WTC11 (cell line): ENCODE results near the gene LRRC61.

Experiments used
- ELF4 ChIP-seq: sonication (generic); formaldehyde crosslinking; IDR thresholded peaks from 2 replicates; pipeline ENCODE4 v1.8.1; 2022; ENCODE audit warnings: low read depth, mild to moderate bottlenecking, moderate library complexity, missing genetic modification reagents
- MYBL2 ChIP-seq: sonication (generic); formaldehyde crosslinking; IDR thresholded peaks from 2 replicates; pipeline ENCODE4 v1.8.1; 2023; ENCODE audit warnings: mild to moderate bottlenecking, moderate library complexity, missing genetic modification reagents
- NR1H2 ChIP-seq: sonication (generic); formaldehyde crosslinking; IDR thresholded peaks from 2 replicates; pipeline ENCODE4 v1.9.0; 2021; ENCODE audit warnings: mild to moderate bottlenecking, moderate library complexity, missing genetic modification reagents
- SMAD3 ChIP-seq: sonication (generic); formaldehyde crosslinking; IDR thresholded peaks from 2 replicates; pipeline ENCODE4 v1.8.0; 2022; ENCODE audit warnings: missing genetic modification reagents, mild to moderate bottlenecking, borderline replicate concordance
- TF ChIP-seq, protein P1 (sequence below): fragments of 200-600 bp; IDR thresholded peaks from 2 replicates; pipeline ENCODE4 v1.8.0; 2022; ENCODE audit warnings: antibody characterized with exemption
- TF ChIP-seq, protein P2 (sequence below): sonication (generic); formaldehyde crosslinking; IDR thresholded peaks from 2 replicates; pipeline ENCODE4 v1.8.1; 2023; ENCODE audit warnings: mild to moderate bottlenecking, missing genetic modification reagents, moderate library complexity
- TF ChIP-seq, protein P3 (sequence below): sonication (generic); formaldehyde crosslinking; IDR thresholded peaks from 2 replicates; pipeline ENCODE4 v1.8.0; 2022; ENCODE audit warnings: mild to moderate bottlenecking, missing genetic modification reagents
- TF ChIP-seq, protein P4 (sequence below): fragments of 250-450 bp; sonication (Bioruptor Pico); IDR thresholded peaks from 2 replicates; pipeline ENCODE4 v2.1.2; 2022; ENCODE audit warnings: mild to moderate bottlenecking, moderate library complexity
- TF ChIP-seq, protein P5 (sequence below): sonication (generic); formaldehyde crosslinking; conservative IDR thresholded peaks from 2 replicates; pipeline ENCODE4 v1.8.1; 2023; ENCODE audit warnings: mild to moderate bottlenecking, low read depth, missing genetic modification reagents, moderate library complexity
- TF ChIP-seq, protein P6 (sequence below): sonication (generic); formaldehyde crosslinking; IDR thresholded peaks from 2 replicates; pipeline ENCODE4 v1.8.0; 2023; ENCODE audit warnings: missing genetic modification reagents
- TF ChIP-seq, protein P7 (sequence below): sonication (generic); formaldehyde crosslinking; IDR thresholded peaks from 2 replicates; pipeline ENCODE4 v1.8.1; 2022; ENCODE audit warnings: mild to moderate bottlenecking, moderate library complexity, missing genetic modification reagents

DNA sequence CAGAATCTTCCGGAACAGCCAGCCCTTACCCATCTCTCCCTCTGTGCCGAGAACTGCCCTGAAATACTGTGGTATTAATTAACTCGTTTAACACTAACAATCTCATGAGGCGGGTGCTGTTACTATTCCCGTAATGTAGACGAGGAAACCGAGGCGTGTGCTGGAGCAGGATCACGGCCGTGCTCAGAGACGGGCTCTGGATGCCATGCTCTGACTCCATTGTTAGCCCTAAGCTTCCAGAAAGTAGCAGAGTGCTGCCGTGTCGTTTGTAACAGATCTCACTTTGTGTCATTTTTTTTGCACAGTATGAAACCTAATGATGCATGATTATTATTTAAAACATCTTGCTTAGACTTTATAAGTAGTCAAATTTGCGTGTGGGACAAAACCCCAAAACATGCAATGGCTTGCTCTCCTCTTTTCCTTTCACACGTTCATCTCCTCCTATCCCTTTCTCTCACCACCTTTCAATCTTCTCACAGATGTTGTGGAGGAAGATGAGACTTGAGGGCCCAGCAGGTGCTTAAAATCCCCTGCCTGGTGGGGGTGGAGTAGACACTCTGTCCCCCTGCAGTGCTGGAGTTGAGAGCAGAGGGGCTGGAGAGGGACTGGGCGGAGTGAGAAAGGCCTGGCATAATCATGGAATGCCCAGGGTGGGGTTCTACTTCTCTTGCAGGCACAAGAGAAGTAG lies 672 bp downstream of the LRRC61 start:
- TF ChIP-seq, protein P1, sequence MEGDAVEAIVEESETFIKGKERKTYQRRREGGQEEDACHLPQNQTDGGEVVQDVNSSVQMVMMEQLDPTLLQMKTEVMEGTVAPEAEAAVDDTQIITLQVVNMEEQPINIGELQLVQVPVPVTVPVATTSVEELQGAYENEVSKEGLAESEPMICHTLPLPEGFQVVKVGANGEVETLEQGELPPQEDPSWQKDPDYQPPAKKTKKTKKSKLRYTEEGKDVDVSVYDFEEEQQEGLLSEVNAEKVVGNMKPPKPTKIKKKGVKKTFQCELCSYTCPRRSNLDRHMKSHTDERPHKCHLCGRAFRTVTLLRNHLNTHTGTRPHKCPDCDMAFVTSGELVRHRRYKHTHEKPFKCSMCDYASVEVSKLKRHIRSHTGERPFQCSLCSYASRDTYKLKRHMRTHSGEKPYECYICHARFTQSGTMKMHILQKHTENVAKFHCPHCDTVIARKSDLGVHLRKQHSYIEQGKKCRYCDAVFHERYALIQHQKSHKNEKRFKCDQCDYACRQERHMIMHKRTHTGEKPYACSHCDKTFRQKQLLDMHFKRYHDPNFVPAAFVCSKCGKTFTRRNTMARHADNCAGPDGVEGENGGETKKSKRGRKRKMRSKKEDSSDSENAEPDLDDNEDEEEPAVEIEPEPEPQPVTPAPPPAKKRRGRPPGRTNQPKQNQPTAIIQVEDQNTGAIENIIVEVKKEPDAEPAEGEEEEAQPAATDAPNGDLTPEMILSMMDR: no peak
- TF ChIP-seq, protein P2, sequence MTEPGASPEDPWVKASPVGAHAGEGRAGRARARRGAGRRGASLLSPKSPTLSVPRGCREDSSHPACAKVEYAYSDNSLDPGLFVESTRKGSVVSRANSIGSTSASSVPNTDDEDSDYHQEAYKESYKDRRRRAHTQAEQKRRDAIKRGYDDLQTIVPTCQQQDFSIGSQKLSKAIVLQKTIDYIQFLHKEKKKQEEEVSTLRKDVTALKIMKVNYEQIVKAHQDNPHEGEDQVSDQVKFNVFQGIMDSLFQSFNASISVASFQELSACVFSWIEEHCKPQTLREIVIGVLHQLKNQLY (CRISPR knock-in tag): no peak
- TF ChIP-seq MYBL2 (CRISPR knock-in tag) (no peak), NR1H2 (CRISPR knock-in tag) (no peak), ELF4 (CRISPR knock-in tag) (no peak), SMAD3 (no peak)
- TF ChIP-seq, protein P3, sequence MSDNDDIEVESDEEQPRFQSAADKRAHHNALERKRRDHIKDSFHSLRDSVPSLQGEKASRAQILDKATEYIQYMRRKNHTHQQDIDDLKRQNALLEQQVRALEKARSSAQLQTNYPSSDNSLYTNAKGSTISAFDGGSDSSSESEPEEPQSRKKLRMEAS (CRISPR knock-in tag): no peak
- TF ChIP-seq, protein P4, sequence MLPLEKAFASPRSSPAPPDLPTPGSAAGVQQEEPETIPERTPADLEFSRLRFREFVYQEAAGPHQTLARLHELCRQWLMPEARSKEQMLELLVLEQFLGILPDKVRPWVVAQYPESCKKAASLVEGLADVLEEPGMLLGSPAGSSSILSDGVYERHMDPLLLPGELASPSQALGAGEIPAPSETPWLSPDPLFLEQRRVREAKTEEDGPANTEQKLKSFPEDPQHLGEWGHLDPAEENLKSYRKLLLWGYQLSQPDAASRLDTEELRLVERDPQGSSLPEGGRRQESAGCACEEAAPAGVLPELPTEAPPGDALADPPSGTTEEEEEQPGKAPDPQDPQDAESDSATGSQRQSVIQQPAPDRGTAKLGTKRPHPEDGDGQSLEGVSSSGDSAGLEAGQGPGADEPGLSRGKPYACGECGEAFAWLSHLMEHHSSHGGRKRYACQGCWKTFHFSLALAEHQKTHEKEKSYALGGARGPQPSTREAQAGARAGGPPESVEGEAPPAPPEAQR (CRISPR knock-in tag): no peak
- TF ChIP-seq, protein P5, sequence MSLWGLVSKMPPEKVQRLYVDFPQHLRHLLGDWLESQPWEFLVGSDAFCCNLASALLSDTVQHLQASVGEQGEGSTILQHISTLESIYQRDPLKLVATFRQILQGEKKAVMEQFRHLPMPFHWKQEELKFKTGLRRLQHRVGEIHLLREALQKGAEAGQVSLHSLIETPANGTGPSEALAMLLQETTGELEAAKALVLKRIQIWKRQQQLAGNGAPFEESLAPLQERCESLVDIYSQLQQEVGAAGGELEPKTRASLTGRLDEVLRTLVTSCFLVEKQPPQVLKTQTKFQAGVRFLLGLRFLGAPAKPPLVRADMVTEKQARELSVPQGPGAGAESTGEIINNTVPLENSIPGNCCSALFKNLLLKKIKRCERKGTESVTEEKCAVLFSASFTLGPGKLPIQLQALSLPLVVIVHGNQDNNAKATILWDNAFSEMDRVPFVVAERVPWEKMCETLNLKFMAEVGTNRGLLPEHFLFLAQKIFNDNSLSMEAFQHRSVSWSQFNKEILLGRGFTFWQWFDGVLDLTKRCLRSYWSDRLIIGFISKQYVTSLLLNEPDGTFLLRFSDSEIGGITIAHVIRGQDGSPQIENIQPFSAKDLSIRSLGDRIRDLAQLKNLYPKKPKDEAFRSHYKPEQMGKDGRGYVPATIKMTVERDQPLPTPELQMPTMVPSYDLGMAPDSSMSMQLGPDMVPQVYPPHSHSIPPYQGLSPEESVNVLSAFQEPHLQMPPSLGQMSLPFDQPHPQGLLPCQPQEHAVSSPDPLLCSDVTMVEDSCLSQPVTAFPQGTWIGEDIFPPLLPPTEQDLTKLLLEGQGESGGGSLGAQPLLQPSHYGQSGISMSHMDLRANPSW (CRISPR knock-in tag): no peak
- TF ChIP-seq, protein P6, sequence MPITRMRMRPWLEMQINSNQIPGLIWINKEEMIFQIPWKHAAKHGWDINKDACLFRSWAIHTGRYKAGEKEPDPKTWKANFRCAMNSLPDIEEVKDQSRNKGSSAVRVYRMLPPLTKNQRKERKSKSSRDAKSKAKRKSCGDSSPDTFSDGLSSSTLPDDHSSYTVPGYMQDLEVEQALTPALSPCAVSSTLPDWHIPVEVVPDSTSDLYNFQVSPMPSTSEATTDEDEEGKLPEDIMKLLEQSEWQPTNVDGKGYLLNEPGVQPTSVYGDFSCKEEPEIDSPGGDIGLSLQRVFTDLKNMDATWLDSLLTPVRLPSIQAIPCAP (CRISPR knock-in tag): no peak
- TF ChIP-seq, protein P7, sequence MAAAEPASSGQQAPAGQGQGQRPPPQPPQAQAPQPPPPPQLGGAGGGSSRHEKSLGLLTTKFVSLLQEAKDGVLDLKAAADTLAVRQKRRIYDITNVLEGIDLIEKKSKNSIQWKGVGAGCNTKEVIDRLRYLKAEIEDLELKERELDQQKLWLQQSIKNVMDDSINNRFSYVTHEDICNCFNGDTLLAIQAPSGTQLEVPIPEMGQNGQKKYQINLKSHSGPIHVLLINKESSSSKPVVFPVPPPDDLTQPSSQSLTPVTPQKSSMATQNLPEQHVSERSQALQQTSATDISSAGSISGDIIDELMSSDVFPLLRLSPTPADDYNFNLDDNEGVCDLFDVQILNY (CRISPR knock-in tag): no peak
